Stimulated activated CD4-positive, alpha-beta T cell treated with anti-CD3 and anti-CD28 coated beads, Interleukin-4, amount 100 ng/mL, for 48 hours (primary cell): ENCODE results near the gene TSPOAP1.

Experiments used
- DNase-seq, 2 donors: peaks; one replicate each; pipeline ENCODE4 v3.0.0-alpha.2; 2020; ENCODE audit warnings: low read depth in 2 of 2

TSPOAP1 gene

GRCh38 chr17:58302919-58303585 lies 25.5 kb downstream of the TSPOAP1 start:
- no peak for DNase-seq

GRCh38 chr17:58302171-58302918 lies 26.2 kb downstream of the TSPOAP1 start:
- no peak for DNase-seq

GRCh38 chr17:58301504-58302150 lies 27.0 kb downstream of the TSPOAP1 start:
- DNase-seq, result no peak

GRCh38 chr17:58300336-58300735 lies 28.3 kb downstream of the TSPOAP1 start:
- DNase-seq, result no peak

GRCh38 chr17:58294034-58294433 lies 34.6 kb downstream of the TSPOAP1 start:
- DNase-seq, result no peak

GRCh38 chr17:58291246-58291645 lies 37.3 kb downstream of the TSPOAP1 start:
- DNase-seq, result no peak

GRCh38 chr17:58289869-58290268 lies 38.7 kb downstream of the TSPOAP1 start:
- DNase-seq, result no peak

GRCh38 chr17:58285422-58285810 lies 43.2 kb downstream of the TSPOAP1 start:
- DNase-seq, result no peak

GRCh38 chr17:58284613-58285421 lies 43.8 kb downstream of the TSPOAP1 start:
- DNase-seq, result no peak

- no peak for DNase-seq
These were observed 44.7 kb downstream of the TSPOAP1 start for GRCh38 chr17:58283674-58284612.

- DNase-seq, result no peak
These were observed 46.2 kb downstream of the TSPOAP1 start for GRCh38 chr17:58282442-58282841.

GRCh38 chr17:58281511-58282011 lies 47.0 kb downstream of the TSPOAP1 start:
- DNase-seq, result no peak

GRCh38 chr17:58280480-58281217 lies 47.9 kb downstream of the TSPOAP1 start, which contains the start of gene MPO:
Gene MPO, minus strand, starts transcription at chr17:58280935. Its CDS starts 177 bp downstream, at chr17:58280758.
- DNase-seq, result no peak

GRCh38 chr17:58279736-58280479 lies 48.7 kb downstream of the TSPOAP1 start:
- DNase-seq, result no peak

GRCh38 chr17:58279016-58279711 lies 49.4 kb downstream of the TSPOAP1 start:
- DNase-seq, result no peak

- no peak for DNase-seq
These were observed 50.0 kb downstream of the TSPOAP1 start for GRCh38 chr17:58278661-58279015.

GRCh38 chr17:58277802-58278595 lies 50.6 kb downstream of the TSPOAP1 start:
- DNase-seq, result no peak
